HCEC 1CT (cell line): Measurements from ENCODE around the gene NR1H4.
"Not testable (repeated sequence)": the region's sequence is repeated elsewhere in the genome, so short reads cannot be mapped to it uniquely, and the experiment has no call there.

Source experiments
- DNase-seq: peaks from one replicate; pipeline ENCODE4 v3.0.0-alpha.2; 2017

NR1H4 gene

GRCh38 chr12:100518376-100518775, 44.7 kb downstream of the NR1H4 start:
- no peak for DNase-seq

DNA sequence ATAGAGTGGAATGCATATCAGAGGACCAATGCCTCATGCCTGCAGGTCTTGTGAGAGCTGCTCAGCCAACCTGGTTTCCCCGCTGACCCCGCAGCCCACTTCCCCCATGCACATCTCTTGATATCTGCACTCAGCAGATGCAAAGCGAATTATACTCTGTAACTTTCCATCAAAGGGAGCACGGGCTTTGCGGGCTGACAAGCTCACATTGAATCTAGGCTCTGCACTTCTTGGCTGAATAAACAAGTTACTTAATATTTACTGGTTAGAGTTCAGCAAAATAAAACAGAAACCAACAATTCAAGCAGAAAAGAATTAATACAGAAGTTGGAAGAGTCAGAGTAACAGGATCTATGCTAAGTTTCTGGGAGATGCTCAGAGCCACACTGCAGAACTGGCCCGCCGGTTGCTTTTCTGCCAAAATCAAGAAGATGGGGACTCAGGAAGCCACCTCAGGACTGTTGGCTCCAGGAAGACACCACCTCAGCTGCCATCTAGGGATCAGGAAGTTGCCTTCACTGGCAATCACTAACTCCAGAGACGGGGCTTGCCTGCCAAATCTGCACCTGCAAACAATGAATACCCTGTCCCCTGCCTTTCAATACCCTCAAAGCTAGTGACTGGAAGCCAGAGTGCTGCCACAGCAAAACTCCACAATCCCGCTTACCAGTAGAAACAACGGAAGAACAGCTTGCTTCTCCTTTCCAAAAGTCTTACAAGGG, 46.5 kb downstream of the NR1H4 start:
- DNase-seq, result no peak

DNA sequence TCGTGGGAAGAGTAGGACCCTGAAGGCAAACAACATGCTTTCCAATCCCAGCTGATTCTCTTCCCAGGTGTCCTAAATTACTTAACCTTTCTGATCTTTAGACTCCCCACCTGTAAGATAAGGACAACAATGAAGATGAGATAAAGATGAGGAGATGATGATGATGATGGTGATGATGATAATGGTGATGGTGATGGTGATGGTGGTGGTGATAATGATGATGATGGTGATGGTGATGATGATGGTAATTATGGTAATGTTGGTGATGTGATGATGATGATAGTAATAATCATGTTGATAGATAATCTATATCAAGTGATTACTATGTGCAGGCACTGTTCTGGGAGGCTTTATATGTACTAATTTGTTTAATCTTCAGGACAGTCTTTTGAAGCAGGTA, 48.3 kb downstream of the NR1H4 start:
- DNase-seq, result no peak

- DNase-seq, result no peak
Observed at GRCh38 chr12:100528034-100528433, 54.4 kb downstream of the NR1H4 start.

GRCh38 chr12:100528471-100529127, 54.9 kb downstream of the NR1H4 start:
- DNase-seq, result no peak

DNA sequence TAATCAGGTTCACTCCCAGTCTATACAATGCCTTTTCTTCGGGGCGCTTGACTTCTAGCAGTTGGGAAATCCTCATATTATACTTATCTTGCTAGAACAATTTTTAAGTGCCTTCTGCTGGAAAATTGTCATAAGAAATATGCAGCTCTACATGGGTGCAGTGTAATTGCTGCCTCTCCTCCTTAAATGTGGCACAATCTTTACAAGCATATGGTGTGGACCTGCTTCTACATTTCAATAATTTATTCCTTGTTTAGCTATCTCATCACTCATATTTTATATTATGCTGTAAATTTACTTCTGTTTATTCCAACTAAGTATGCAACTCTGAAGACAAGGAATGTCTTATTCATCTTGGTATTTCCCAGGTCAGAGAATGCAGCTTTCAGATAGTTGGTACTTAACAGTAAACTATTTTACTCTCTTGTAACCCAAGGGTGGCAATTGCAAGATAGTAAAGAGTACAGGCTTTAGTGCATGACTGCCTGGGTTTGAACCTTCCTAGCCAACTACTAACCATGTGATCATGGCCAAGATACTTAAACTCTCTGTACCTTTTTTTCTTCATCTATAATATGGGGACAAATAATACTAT, 56.2 kb downstream of the NR1H4 start:
- no peak for DNase-seq

DNA sequence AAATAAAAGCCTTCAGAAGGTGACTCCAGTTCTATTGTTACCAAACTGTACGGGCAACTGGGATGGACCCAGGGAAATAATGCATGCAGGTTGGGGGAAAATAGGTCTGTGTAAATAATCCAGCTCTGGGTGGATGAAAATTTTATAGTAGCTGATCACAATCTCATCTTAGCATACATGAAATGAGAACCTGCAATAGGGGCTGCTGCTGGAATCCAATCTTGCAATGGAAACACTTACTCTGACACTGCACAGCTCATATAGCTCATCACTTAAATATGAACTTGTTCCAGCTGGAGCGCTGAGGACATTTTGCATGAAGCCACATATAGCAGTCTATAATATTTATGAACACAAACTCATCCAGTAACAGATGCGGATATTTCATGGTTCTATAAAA, 59.7 kb downstream of the NR1H4 start:
- DNase-seq, result no peak

DNA sequence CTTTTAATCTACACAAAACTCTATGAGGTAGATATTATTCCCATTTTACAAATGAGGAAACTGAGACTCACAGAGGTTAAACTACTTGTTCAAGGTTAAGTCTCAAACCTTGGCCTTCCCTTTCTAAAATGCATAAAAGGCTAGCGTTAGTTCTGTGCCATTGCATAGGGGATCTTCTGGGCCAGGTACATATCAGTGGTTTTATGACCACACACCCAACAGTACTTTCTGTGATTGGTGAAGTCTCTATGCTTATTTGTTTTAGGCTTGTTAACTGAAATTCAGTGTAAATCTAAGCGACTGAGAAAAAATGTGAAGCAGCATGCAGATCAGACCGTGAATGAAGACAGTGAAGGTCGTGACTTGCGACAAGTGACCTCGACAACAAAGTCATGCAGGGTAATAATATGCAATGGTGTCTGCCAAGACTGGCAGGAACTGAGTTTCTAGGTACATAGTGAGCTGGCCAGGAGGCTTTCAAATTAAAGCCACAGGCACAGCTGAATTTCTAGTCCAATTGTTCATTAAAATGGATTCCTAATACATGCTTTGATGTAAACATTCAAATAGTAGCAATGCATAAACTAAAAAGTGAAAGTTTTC, 61.1 kb downstream of the NR1H4 start:
- no peak for DNase-seq

- DNase-seq, result peak; percentile 4
Observed at GRCh38 chr12:100539202-100539601, 65.5 kb downstream of the NR1H4 start.

DNA sequence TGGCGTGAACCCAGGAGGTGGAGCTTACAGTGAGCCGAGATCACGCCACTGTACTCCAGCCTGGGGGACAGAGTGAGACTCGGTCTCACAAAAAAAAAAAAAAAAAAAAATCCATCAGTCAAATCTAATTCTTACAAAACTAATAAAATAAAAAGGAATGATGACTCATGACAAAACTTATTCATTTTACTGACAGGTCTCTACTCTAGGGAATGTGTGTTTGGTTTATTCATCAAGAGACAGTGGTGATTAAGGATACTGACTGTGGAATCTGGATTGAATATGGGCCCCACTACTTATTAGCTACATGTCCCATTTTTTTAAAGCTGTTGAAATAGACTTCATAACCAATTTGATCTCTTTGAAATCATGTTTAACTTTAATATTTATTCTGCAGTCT, 70.5 kb downstream of the NR1H4 start:
- peak; percentile 6 for DNase-seq

DNA sequence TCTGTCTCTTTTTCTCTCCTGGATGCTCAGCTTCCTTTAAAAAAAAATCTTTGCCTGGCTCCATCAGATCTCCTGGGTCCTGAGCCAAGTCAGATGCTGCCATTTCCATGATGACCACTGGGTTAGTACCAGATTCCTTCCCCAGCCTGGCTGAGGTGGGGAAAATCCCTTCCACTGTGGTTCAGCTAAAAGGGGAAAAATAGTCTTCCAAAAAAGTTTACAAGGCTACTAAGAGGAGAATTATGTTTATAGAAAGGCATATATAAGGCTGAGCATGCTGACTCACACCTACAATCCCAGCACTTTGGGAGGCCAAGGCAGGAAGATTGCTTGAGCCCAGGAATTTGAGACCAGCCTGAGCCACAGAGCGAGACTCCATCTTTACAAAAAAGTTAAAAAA, 71.4 kb downstream of the NR1H4 start:
- DNase-seq, result peak; percentile 59

DNA sequence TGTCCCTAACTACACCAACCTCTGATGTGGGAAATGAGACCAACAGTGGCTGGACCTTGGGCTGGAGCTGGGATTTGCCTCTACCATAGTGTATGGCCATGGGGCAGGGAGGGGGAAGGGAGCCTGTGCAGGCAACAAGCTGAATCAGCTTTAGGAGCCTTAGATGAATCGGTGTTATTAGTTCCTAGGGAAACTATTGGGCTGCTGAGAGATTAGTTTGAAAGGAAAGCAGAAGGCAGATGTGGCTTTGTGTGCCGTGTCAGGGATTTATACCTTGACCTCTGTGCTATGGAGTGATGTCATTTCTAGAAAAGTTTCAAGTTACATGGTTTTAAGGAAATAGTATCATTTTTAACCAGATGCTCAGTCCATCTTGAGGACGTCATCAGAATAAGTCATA, 80.3 kb downstream of the NR1H4 start:
- peak; percentile 55 for DNase-seq

DNA sequence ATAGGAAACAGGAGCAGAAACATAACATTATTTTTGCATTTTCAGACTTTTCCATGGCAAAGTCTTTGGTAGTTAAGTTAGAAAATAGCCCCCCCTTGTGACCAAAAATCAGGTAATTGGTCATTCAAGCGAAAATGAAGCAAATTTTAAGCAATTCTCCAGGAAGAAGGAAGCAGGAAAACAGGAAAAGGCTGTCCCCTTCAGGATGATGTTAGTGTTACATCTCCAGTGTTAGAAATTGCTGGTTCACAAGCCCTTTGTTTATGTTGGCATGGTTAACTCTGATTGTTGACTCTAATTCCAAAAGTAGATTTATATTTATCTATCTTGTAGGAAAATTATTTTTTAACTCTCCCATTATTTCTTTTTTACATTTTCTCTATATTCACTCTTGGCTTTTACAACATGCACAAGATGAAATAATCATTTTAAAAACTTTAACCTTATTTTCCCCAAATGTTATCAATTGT, 81.0 kb downstream of the NR1H4 start:
- DNase-seq, result peak; percentile 84

GRCh38 chr12:100555722-100556121, 82.1 kb downstream of the NR1H4 start:
- peak; percentile 51 for DNase-seq

GRCh38 chr12:100557357-100557756, 83.7 kb downstream of the NR1H4 start:
- no peak for DNase-seq

DNA sequence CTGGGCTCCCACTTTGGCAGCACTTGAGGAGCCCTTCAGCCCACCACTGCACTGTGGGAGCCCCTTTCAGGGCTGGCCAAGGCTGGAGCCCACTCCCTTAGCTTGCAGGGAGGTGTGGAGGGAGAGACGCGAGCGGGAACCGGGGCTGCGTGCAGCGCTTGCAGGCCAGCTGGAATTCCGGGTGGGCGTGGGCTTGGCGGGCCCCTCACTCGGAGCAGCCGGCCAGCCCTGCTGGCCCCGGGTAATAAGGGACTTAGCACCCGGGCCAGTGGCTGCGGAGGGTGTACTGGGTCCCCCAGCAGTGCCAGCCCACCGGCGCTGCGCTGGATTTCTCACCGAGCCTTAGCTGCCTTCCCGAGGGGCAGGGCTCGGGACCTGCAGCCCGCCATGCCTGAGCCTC, 85.6 kb downstream of the NR1H4 start:
- not testable (repeated sequence) for DNase-seq

DNA sequence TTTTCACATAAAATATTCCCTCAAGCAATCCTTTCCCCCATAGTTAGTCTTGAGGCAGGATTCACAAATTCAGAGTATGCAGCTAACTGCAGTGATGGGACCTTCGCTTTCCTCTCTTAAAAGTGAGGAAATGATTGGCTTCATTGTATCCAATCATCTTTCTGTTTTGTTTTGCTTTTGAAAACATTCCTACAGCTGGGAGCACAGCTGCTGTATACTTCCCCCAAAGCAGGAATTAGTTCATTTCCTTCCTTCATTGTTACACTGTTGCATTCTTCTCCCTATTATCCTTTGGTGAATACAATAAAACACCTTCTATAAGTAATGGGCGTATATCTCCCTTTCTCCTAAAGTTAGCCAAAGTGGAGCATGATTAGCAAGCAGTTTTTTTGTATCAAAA, 90.4 kb downstream of the NR1H4 start:
- peak; percentile 12 for DNase-seq

DNA sequence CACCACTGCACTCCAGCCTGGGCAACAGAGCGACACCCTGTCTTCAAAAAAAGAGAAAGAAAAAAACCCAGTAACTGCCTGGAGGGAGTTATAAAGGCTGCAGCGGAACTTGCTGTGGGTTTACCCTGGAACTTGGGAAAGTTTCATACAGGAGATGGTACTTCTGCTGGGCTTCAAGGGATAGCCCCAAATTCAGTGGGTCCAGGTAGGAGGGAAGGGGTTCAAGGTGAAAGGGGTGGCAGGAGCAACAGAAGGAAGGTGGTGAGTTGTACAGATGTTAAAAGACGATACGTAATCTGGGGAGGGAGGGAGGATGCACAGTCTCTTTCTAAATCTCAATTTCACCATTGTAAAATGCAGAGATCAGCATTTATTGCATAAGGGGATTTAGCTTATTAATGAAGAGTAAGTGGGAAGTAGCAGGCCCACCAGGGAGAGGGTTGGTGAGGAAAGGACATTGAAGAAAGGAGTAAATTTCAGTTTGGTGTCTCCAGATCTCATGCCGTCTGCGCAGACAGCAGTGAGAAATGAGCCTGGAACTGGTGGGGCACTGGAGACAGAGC, 91.3 kb downstream of the NR1H4 start:
- DNase-seq, result no peak

- DNase-seq, result no peak
Observed at GRCh38 chr12:100565987-100566545, 92.4 kb downstream of the NR1H4 start.

DNA sequence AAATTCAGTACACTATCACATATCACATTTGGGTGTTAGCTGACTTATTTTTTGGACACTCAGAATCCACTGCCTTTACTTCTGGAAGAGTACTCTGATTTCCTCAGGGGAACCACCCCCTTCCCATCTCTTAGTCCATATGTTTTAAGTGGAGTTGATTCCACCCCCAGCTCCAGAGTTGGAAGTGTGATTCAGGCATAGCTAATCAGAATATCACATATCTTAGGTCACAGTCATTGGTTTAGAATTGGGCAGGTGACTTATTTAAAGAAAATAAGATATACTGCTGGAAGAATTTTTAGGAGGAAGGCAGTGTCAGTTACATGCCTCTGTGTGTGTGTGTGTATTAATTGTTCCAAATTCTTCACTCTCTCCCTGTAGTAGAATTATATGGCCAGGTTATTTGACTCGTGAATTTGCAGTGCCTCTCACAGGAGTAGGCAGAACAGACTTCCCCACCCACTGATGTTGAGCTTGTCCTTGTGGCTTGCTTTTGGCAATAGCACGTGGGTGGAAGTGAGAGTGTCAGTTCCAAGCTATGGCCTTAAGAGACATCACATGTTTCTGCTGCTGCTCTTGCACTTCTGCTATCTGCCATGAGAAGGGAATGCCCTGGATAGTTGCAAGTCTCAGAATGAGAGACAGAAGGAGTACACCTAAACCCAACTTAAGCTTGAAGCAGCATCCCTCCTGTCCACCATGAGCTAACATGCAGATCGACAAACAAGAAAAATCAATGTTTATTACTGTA, 93.4 kb downstream of the NR1H4 start:
- DNase-seq, result peak; percentile 46

- no peak for DNase-seq
Observed at GRCh38 chr12:100567945-100568344, 94.3 kb downstream of the NR1H4 start.

DNA sequence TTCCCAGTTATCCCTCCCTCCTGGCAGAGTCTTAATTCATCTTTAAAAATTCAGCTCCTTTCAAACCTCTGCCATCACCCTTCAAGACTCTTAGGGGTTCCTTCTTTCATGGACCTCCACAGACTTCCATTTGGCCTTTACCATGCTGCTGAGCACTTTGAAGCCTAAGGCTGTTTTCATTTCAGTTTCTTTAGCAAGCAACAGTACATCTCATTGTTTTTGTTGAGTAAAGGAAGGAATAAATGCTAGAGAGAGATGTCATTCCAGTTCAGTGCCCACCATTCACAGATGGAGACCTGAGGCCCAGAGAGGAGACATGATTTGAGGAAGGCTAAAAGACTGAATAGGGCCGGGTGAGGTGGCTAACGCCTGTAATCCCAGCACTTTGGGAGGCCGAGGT, 98.5 kb downstream of the NR1H4 start:
- DNase-seq, result no peak
